MV-4-11 (cell line): ENCODE measurements around the gene NDUFAF2.

Experiments
- DNase-seq: peaks from one replicate; lab custom pipeline; 2025; lab: John Stamatoyannopoulos, UW

Gene NDUFAF2

GRCh38 chr5:61123145-61123544 lies 178.1 kb downstream of the NDUFAF2 start:
- DNase-seq = no peak

DNA sequence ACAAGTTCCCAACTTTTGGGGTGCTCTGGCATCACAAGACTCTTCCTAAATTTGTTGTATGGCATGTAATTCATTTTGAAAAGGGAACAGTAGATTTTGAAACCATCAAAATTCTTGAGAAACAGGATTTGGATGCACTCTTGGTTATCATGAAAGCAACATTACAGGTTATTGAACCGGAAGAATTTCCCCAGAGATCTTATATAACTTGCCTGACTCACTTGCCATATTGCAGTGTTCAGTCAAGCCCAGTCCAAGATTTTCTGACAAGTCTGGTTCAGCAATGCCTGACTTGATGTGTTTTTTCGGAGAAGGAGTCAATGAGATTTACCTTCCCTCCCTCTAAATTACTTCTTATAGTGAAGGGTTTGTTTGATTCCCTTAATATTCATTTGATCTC lies 185.3 kb downstream of the NDUFAF2 start:
- no peak for DNase-seq

DNA sequence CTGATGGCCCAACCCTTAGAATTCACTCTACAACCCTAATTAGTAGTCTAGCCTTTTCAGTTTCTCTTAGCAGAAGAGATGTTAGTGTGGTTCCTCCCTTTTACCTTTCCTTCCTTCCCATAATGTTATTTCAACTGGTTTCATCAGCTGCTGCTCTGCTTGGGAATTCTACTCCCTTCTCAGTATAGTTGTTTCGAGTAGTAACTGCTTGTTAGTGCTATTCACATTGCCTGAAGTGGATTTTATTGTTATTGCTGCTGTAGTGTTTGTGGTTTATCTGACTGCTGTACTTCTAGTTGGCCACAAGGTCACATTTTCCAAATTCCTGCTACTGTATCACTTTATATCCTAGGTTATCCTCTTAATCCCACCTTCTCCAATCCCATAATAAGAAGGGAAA lies 187.6 kb downstream of the NDUFAF2 start:
- DNase-seq = no peak

- DNase-seq = no peak
Measured at GRCh38 chr5:61137835-61138234, 192.8 kb downstream of the NDUFAF2 start.

GRCh38 chr5:61139094-61139873 lies 194.3 kb downstream of the NDUFAF2 start:
- DNase-seq = no peak

- no peak for DNase-seq
Measured at GRCh38 chr5:61139931-61140330, 194.9 kb downstream of the NDUFAF2 start.

DNA sequence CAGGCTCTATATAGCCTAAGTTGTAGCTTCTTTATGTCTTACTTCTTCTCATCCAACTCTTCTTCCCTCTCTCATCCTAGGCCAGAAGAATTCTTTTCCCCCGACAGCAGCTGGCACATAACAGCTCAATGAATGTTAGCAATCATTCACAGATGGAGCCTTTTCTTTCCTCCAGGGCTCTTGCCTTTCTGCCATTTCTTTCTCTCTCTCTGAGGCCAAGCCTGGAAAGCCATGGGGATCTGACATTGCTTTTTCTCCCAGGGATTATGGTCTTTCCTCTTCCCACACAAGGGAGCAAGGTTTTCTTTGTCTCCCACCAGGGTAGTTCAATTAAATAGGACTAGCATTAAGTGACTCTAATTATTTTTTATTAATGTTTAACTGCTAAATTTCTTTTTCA lies 196.8 kb downstream of the NDUFAF2 start:
- DNase-seq = no peak

DNA sequence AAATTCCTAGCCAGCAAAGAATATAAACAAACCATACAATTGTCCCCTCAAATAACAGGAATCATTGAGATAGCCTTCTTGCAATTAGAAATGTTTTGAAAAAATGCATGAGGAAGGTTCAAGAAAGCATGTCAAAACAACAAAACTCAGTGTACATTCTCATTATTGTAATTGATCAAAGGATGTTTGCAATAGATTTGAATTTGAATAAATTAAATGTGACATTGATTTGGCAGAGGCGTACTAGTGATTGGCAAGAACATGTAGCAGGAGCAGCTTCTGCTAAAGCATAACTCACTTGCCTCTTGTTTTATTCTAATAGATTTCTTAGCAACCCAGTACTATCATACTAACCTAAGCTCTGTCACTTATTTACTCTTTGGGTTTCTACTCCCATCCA lies 197.4 kb downstream of the NDUFAF2 start:
- DNase-seq = no peak

DNA sequence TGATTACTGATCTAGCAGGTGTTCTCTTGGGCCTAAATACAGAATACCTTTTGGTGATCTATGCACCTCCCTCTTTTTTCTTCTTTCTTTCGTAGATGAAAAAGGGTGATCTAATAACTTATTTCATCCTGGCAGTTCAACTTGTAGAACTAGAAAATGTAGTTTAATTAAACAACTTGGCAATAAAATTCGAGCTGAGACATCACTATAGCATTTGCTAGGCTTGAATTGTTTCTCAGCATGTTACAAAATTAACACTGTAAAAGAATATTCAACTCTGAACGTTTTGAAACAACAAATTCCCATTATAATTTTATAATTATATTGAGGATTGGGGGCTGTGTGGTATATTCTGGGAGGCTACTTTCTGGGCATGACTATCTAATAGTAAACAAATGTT lies 197.8 kb downstream of the NDUFAF2 start:
- DNase-seq = no peak

DNA sequence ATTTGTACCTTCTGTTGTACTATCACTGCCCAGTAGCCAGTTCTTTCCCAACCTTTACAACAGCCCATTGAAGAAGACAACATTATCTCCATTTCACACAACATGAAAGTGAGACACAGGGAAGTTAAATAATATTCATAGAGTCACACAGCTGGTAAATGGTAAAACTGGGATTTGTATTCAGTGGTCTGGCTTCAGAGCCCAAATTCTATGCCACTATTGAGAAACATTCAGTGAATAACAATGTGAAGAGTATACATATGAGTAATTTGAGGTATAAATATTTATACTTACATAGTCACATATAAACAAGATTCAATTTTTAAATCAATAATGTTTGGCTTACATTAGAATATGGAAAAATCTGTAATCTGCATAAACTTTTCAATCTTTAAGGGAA lies 203.5 kb downstream of the NDUFAF2 start:
- DNase-seq = no peak

DNA sequence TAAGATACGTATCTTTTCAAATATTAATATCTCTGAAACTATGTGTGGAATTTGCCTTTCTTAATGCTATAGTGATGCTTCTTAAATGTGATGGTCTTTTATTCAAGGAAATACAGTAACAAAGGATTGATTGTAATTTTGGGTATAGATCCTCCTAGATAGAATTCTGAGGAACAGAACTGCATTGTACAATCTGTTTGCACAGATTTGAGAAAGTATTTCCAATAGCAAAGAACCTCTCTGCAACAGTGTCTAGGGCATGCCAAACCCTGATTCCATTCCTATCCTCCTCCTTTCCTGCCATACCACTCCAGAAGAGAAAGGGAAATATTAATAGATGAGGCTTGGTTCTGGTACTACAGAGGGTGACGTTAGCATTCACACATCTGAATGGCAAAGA lies 206.9 kb downstream of the NDUFAF2 start:
- DNase-seq = no peak

- no peak for DNase-seq
Measured at GRCh38 chr5:61159070-61159469, 214.1 kb downstream of the NDUFAF2 start.

- peak; percentile 48 for DNase-seq
Measured at GRCh38 chr5:61159836-61160235, 214.8 kb downstream of the NDUFAF2 start.

DNA sequence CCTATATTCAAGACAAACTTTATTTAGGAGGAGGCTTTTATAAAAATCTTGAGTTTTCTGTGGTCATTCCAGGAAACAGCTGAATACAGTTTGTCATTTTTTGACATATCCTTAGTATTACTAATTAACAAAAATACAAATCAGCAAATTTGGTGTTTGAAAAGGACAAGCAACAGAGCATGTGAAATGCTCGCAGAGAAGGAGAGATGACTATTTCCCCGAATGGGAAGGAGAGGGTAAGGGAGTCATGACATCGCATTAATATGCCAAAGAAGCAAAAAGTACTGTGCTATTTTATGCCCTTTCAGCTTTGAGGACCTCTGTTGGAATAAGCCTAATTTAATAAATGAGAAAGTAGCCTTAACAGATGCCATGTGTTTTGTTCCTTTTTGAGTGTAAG lies 215.5 kb downstream of the NDUFAF2 start:
- DNase-seq = no peak

DNA sequence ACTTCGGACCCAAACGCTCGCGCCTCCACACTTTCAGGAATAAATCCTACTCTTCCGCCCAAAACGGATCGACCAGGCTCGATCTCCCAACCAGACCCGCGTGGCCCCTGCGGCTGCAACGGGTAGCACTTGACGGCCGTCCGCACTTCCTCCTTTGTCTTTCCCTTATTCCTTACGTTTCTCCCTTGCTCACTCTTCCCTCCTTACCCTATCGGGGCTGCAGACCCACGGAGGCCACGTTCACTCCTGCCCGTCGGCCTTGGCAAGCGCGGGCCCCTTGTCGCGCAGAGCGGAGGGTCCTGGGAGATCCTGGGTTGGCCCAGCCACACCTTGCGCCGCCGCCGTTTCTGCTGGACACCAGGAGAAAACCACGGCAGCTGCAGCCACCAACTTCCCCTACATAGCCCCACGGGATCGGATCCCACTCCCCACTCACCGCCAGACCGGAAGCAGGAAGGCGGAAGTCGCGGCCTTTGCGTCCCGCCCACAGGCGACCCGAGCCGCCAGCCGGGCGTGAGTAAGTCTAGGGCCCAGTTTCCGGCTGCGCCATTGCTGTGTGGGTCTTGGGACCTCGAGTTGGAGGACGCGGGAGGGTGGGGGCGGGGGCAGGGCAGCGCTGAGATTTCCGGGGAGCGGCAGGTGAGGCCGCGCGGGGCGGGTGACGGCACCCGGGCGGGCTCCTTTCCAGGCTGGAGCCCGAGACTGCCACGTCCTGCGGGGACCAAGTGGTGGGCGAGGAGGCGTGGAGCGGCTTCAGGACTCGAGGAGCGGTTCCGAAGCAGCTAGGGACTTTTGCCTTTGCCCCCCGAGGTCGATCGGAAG lies 217.2 kb downstream of the NDUFAF2 start, which contains the start of gene SMIM15:
Gene SMIM15 (minus strand): TSS at position 459 of the 822 bp plus-strand sequence. CDS start 2,297 bp downstream, outside the sequence.
- DNase-seq = peak; percentile 88

DNA sequence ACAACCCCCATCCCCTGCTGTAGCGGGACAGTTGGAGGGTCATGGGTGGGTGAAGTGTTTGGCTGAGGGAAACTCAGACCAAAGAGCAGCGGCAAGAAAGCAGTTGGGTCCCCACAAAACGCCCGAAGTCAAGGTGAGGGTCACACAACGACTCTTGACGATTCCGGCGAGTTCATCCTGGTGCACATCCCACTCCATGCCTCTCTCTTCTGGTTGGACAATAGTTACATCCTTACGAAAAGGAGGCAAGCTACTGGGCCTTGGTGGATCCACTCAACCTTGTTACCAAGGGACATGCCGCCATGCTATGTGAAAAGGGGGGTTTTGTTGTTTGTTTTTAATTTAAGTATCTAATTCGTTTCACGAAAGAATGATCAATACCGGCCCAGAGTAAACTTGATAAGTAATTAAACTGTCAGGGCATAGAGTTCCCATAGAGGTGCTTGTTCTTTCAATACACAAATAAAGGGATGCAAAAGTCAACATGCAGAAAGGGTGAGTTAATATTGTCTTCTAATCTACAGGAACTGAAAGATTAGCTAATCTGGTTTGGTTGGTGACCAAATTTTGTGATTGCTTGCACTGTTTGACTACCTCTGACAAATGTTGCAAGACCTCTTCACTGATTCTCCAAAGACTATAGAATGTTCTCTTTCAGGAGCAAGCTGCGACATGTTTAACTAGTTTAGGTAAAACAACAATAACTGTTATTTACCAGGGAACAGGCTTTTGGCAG lies 218.0 kb downstream of the NDUFAF2 start:
- peak; percentile 73 for DNase-seq

GRCh38 chr5:61163905-61164304 lies 218.9 kb downstream of the NDUFAF2 start:
- DNase-seq = no peak

GRCh38 chr5:61167382-61167781 lies 222.4 kb downstream of the NDUFAF2 start:
- DNase-seq = peak; percentile 18

DNA sequence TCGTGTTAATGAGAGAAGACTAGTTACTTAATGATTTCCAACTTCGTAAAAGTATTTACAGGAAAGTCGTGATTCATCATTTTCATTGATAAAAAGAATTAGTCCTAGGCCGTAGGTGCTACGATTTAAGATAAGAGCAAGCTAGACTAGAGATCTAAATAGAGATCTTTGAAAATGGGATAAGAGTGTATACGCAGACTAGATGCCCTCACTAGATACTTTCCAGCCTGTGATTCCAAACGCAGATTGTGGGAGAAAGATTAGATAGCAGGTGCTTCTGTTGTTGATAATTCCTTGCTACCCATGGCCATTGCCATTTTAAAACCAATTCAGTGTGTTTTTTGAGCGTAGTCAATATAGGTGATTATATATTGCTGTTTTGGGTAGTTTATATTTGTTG lies 223.9 kb downstream of the NDUFAF2 start:
- no peak for DNase-seq

DNA sequence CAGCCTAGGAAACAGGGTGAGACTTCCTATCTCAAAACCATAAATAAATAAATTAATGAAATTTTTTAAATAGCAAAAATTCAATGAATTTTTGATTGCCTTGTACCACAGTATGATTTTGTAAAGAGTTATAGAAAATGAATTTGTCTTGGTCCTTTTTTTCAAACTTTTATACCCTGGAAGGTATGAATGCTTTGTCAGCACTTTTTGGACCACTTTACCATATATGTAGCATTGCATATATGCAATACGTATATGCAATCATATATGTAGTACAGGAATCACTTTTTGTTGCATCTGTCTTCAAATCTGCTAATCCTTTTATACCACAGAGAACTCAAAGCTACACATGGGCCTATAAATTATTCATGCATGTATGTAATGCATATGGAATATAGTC lies 226.5 kb downstream of the NDUFAF2 start:
- no peak for DNase-seq

GRCh38 chr5:61176631-61177030 lies 231.6 kb downstream of the NDUFAF2 start:
- DNase-seq = no peak

- DNase-seq = no peak
Measured at GRCh38 chr5:61177070-61177469, 232.1 kb downstream of the NDUFAF2 start.

GRCh38 chr5:61177716-61178115 lies 232.7 kb downstream of the NDUFAF2 start:
- DNase-seq = peak; percentile 48
